ENCODE data around the gene CCDC120. TPM values are rescaled to one million over a fixed set of nuclear protein-coding genes. Genes with fewer than 3 reads are reported as not detected.

CCDC120 gene
- total RNA-seq, 1 donor from 2014 or later, result 35.1 TPM

DNA sequence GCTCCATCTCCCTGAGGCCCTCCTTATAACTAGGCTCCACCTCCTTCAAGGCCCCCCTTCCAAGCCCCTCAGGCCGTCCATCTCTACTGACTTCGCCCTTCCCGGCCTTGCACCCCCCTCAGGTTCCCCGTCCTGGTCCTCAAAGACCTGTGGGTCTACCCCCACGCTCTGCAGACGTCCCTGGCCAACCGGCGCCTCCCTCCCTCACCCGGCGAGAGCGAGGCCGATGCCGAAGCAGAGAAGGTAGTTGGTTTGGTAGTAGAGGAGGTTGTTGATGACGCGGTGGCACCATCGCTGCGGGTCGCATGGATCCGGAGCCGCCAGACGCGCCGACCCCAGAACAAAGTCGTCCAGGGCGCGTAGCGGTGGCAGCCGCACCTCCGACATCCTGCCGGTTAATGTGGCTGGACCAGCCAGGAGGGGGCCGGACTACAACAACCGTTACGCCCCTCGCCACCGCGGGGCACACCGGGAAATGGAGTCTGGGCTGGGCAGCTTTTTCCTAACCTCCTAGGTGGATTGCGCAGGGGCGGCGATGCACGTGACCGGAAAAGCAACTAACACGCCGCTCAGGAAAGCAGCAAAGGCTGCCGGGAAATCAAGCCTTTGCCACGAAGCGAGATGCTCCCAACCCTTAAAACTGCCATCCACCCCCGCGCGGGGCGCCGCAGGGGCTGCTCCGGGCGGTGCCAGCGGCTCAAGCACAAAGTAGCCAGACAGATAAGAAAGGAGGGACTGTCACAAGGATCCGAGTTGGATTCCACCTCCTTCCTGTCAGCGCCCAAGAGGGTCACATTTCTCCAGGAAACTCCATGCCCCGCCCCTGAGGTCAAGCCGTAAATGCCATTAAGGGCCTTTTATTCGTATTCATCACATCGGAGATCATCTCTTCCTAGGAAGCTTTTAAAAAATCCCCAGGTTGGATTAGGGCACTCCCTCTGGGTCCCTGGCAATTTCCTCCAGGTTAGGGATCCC, 15.1 kb downstream of the CCDC120 start, which contains the start of gene PRAF2:
TSS of gene PRAF2 (minus strand) at position 402 of the 975 bp plus-strand sequence. CDS start at position 387, 15 bp downstream.
- H3K4me3 Mint-ChIP-seq, result peak within 1 kb of the TSS; percentile 80
- TF ChIP-seq, protein P1, sequence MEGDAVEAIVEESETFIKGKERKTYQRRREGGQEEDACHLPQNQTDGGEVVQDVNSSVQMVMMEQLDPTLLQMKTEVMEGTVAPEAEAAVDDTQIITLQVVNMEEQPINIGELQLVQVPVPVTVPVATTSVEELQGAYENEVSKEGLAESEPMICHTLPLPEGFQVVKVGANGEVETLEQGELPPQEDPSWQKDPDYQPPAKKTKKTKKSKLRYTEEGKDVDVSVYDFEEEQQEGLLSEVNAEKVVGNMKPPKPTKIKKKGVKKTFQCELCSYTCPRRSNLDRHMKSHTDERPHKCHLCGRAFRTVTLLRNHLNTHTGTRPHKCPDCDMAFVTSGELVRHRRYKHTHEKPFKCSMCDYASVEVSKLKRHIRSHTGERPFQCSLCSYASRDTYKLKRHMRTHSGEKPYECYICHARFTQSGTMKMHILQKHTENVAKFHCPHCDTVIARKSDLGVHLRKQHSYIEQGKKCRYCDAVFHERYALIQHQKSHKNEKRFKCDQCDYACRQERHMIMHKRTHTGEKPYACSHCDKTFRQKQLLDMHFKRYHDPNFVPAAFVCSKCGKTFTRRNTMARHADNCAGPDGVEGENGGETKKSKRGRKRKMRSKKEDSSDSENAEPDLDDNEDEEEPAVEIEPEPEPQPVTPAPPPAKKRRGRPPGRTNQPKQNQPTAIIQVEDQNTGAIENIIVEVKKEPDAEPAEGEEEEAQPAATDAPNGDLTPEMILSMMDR (IDR thresholded peaks at IDR 0.05; ENCODE audit: unreplicated experiment), result no peak
- peaks cover 4% of the 10 kb centered on the region for H3K9me3 Mint-ChIP-seq
- H3K27me3 Mint-ChIP-seq (ENCODE audit: low read depth), result no peaks in the 10 kb centered on the region
- H3K36me3 Mint-ChIP-seq, result peaks cover 4% of the 10 kb centered on the region
- peak; percentile 71 to 79 for DNase-seq (ENCODE audit: low spot score in 2 of 2, unreplicated experiment in 2 of 2)
- H3K27ac Mint-ChIP-seq, result peak within 1 kb of the TSS; percentile 84
- H3K4me1 Mint-ChIP-seq, result peaks cover 18% of the 10 kb centered on the region

DNA sequence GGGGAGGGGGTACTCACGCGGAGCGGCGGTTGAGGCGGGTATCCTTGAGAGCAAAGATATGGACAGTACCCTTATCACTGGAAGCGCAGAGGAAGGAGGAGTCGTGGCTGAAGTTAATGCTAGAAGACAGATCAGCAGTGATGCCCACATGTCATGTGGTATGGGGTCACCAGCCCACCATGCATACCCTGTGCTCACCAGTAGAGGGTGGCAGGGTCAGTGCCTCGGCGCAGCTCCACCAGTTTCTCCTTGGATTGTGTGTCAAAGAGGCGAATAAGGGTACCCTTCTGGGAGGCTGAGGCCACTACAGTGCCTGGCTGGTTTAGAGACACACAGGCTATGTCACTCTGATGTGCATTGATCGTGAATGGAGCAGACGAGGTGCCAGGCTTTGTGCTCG, 16.5 kb downstream of the CCDC120 start:
- Mint-ChIP-seq H3K27ac (no peak overlapping the region), H3K36me3 (peaks cover 4% of the 10 kb centered on the region), H3K4me3 (no peak overlapping the region), H3K27me3 (ENCODE audit: low read depth) (no peaks in the 10 kb centered on the region), H3K4me1 (peaks cover 24% of the 10 kb centered on the region), H3K9me3 (peaks cover 5% of the 10 kb centered on the region)
- TF ChIP-seq, protein P1 (IDR thresholded peaks at IDR 0.05; ENCODE audit: unreplicated experiment), result no peak
- DNase-seq (ENCODE audit: low spot score in 2 of 2, unreplicated experiment in 2 of 2), result no peak

DNA sequence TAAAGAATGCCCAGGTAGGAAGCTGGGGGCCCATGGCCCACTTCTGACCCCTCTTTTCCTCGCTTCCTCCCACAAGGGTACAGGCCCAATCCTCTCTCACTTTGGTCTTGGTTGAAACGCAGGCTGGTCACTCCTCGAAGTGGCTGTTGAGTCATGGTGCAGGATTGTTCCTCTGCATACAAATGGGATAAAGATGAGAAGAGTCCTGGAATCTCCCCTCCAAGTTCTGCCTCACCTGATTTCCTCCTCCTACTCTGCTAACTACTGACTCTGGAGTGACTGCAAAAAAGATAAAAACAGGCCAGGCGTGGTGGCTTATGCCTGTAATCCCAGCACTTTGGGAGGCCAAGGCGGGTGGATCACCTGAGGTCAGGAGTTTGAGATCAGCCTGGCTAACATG, 19.1 kb downstream of the CCDC120 start:
- peaks cover 9% of the 10 kb centered on the region for H3K9me3 Mint-ChIP-seq
- no peaks in the 10 kb centered on the region for H3K27me3 Mint-ChIP-seq (ENCODE audit: low read depth)
- H3K36me3 Mint-ChIP-seq, result peaks cover 4% of the 10 kb centered on the region
- DNase-seq (ENCODE audit: low spot score in 2 of 2, unreplicated experiment in 2 of 2), result no peak
- H3K4me3 Mint-ChIP-seq, result no peak overlapping the region
- peaks cover 21% of the 10 kb centered on the region for H3K4me1 Mint-ChIP-seq
- TF ChIP-seq, protein P1 (IDR thresholded peaks at IDR 0.05; ENCODE audit: unreplicated experiment), result no peak
- no peak overlapping the region for H3K27ac Mint-ChIP-seq

DNA sequence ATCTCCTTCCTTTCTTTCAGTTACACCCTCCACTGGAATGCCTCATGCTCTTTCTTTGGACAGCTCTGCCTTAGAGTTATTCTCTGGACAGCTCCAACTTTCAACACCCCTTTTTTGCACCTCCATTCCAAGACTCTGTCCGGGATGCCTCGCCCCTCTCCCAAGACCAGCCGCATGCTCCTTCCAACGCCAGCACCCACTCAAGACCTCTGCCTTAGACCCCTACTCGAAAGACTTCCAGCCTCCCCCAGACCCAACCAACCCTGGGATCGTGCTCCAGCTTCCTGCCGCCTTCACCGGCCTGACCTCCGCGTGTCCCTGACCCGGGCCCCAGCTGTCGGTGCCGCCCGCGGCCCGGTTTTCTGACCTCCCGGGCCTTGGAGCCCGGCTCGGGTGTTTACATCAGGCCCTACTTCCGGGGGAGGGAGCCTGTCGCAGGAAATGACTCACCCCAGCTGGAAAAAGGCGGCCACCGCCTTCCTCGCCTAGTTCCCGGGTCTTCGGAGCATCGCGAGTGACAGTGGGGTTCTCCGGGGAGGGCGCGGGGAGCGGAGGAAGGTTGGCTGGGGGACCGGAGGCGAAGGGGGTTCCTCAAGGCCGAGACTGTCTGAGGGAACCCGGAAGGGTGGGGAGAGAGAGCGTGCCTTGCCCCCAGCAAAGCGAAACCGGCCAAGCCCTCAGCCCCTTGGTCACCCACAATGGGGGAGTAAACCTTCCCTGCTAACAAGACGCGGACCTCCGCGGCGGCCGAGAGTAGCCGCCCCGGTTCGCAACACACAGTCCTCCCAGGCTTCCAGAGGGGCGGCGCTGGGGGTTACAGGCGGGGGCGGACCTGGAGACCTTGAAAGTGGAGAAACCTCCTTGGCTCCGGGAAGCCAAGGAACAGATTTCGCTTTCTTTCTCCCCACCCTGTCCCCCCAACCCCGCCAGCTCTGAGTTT, 21.0 kb downstream of the CCDC120 start, which contains the start of gene WDR45:
TSS of gene WDR45 (minus strand) at position 399 of the 940 bp plus-strand sequence. CDS start 1,792 bp downstream, outside the sequence.
- H3K4me3 Mint-ChIP-seq, result peak within 1 kb of the TSS; percentile 81
- no peaks in the 10 kb centered on the region for H3K27me3 Mint-ChIP-seq (ENCODE audit: low read depth)
- H3K4me1 Mint-ChIP-seq, result peaks cover 10% of the 10 kb centered on the region
- peak within 1 kb of the TSS; percentile 96 for H3K27ac Mint-ChIP-seq
- H3K9me3 Mint-ChIP-seq, result peaks cover 13% of the 10 kb centered on the region
- TF ChIP-seq, protein P1 (IDR thresholded peaks at IDR 0.05; ENCODE audit: unreplicated experiment), result no peak
- peaks cover 3% of the 10 kb centered on the region for H3K36me3 Mint-ChIP-seq
- peak in 1 of 2 experiments; percentile 61 for DNase-seq (ENCODE audit: low spot score in 2 of 2, unreplicated experiment in 2 of 2)

DNA sequence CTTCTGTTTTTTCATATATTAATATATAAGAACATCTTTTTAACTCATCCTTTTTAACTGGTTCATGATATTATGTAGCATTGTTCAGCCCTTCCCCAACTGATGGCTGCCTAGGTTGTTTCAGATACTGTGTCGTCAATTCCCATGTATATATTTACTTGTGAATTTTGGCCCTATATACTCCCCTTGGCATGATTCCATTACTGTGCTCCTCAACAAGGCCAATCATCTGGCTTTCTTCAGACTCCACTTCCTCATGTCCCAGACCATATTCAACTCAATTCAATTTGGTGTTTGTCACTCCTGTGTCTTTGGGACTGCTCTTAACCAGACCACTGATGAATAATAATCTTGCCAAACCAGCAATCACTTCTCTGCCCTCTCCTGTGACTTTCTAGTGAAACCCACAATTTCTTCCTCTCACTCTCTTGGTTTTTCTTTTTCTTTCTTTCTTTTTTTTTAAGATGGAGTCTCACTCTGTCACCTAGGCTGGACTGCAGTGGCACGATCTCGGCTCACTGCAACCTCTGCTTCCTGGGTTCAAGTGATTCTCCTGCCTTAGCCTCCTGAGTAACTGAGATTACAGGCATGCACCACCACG, 23.6 kb downstream of the CCDC120 start:
- Mint-ChIP-seq H3K27me3 (ENCODE audit: low read depth) (no peaks in the 10 kb centered on the region), H3K4me3 (no peak overlapping the region), H3K9me3 (peaks cover 13% of the 10 kb centered on the region)

More for the DNA sequence above, 23.6 kb downstream of the CCDC120 start:
- no peak for DNase-seq (ENCODE audit: low spot score in 2 of 2, unreplicated experiment in 2 of 2)
- Mint-ChIP-seq H3K27ac (no peak overlapping the region), H3K36me3 (peaks cover 3% of the 10 kb centered on the region), H3K4me1 (peaks cover 10% of the 10 kb centered on the region)
- TF ChIP-seq, protein P1 (IDR thresholded peaks at IDR 0.05; ENCODE audit: unreplicated experiment), result no peak

Measured in mesothelial cell of epicardium (in vitro differentiated cells).